HepG2 (cell line): Measurements from ENCODE around the gene GALNTL6. TPM values are rescaled to one million over a fixed set of nuclear protein-coding genes. Genes with fewer than 3 reads are reported as not detected.

Source experiments
- ATAC-seq: fragments of 200-7000 bp; cut with Tn5 transposase; 3 replicates; pipeline ENCODE4 v1.9.1; 2020; ENCODE audit warnings: mild to moderate bottlenecking, moderate library complexity
- BruUV-seq: library from RNA; stranded (reverse); fragments of 400-500 nt; replicated peaks from 2 replicates; lab custom pipeline; 2021; lab: Mats Ljungman, UMichigan
- CTCF ChIA-PET: fragments of 300-600 bp; formaldehyde crosslinking; extraction: SDS; loops from one replicate; lab custom pipeline; 2021; ENCODE audit warnings: low total read pairs, inconsistent platforms, low intra/inter-chr PET ratio; lab: Yijun Ruan, JAX
- POLR2A ChIA-PET: fragments of 350-600 bp; sonication (Branson Sonifier 250); formaldehyde crosslinking; loops from one replicate; lab custom pipeline; 2020; ENCODE audit warnings: antibody characterized with exemption, inconsistent platforms; lab: Yijun Ruan, JAX
- DNase-seq: peaks from one replicate; pipeline ENCODE4 v3.0.0-alpha.2; 2015; ENCODE audit warnings: low spot score
- FAIRE-seq: peaks from 3 replicates; lab custom pipeline; 2011; peaks lifted over from hg19 to GRCh38; lab: Jason Lieb, UNC
- H2AFZ ChIP-seq: one replicate; pipeline ENCODE4 v1.6.1; 2011; ENCODE audit warnings: low read length, inconsistent platforms
- H3K27ac ChIP-seq: fragments of 300-600 bp; 3 replicates; pipeline ENCODE4 v1.8.0; 2011; ENCODE audit warnings: mixed run types, mild to moderate bottlenecking, mixed read lengths, low read length, inconsistent platforms; ENCODE audit not compliant: insufficient read depth; ENCODE audit errors: extremely low read length
- H3K27me3 ChIP-seq, 2 experiments: fragments of 200-600 bp in 1 of 2; 2 replicates in 1 of 2; 3 replicates in 1 of 2; pipeline versions ENCODE4 v1.6.0 to v1.8.0; 2011; ENCODE audit warnings: low read length in 2 of 2, mild to moderate bottlenecking in 2 of 2, moderate library complexity in 2 of 2, inconsistent platforms in 1 of 2; ENCODE audit not compliant: insufficient read depth in 2 of 2, control insufficient read depth in 1 of 2
- H3K36me3 ChIP-seq, 2 experiments: fragments of 200-600 bp in 1 of 2; replicated peaks in 1 of 2; 2 replicates in 1 of 2; 3 replicates in 1 of 2; pipeline versions ENCODE4 v1.5.1 to v1.8.0; 2011; ENCODE audit warnings: low read length in 2 of 2, inconsistent platforms in 1 of 2; ENCODE audit not compliant: insufficient read depth in 2 of 2, control insufficient read depth in 1 of 2
- H3K4me1 ChIP-seq: 2 replicates; pipeline ENCODE4 v1.5.1; 2012; ENCODE audit warnings: low read length, inconsistent platforms; ENCODE audit not compliant: insufficient read depth
- H3K4me2 ChIP-seq: 2 replicates; pipeline ENCODE4 v1.6.0; 2011; ENCODE audit warnings: low read depth, low read length, inconsistent platforms
- H3K4me3 ChIP-seq, 3 experiments: fragments of 200-600 bp in 1 of 3; sonication (generic), shearing (Covaris generic) in 1 of 3; replicated peaks in 1 of 3; 2 replicates each; pipeline ENCODE4 v1.5.1; 2011 to 2016; ENCODE audit warnings: low read length in 3 of 3, inconsistent platforms in 2 of 3, low read depth in 2 of 3, mild to moderate bottlenecking in 2 of 3, control low read depth in 1 of 3, mixed read lengths in 1 of 3; ENCODE audit not compliant: insufficient read depth in 1 of 3
- H3K79me2 ChIP-seq: one replicate; pipeline ENCODE4 v1.6.1; 2011; ENCODE audit warnings: low read length, inconsistent platforms; ENCODE audit not compliant: insufficient read depth
- H3K9ac ChIP-seq: 2 replicates; pipeline ENCODE4 v1.6.0; 2011; ENCODE audit warnings: mild to moderate bottlenecking, low read depth, low read length, inconsistent platforms; ENCODE audit not compliant: insufficient read depth
- H3K9me3 ChIP-seq: 2 replicates; pipeline ENCODE4 v1.5.1; 2012; ENCODE audit warnings: mild to moderate bottlenecking, low read length
- H4K20me1 ChIP-seq: 2 replicates; pipeline ENCODE4 v1.6.0; 2011; ENCODE audit warnings: inconsistent platforms, mild to moderate bottlenecking, low read length, moderate library complexity; ENCODE audit not compliant: insufficient read depth
- BRD4 ChIP-seq: sonication (generic); formaldehyde crosslinking; IDR thresholded peaks from 2 replicates; pipeline ENCODE4 v1.4.0; 2020; ENCODE audit warnings: missing genetic modification reagents
- CCAR2 ChIP-seq: fragments of 200-400 bp; formaldehyde crosslinking; optimal IDR thresholded peaks from 2 replicates; pipeline ENCODE3; 2018; ENCODE audit warnings: low read depth, mild to moderate bottlenecking, low read length, moderate library complexity
- EED ChIP-seq: sonication (generic); formaldehyde crosslinking; IDR thresholded peaks from 2 replicates; pipeline ENCODE4 v1.5.0; 2020; ENCODE audit warnings: mild to moderate bottlenecking, missing genetic modification reagents
- KAT7 ChIP-seq: IDR thresholded peaks from 2 replicates; pipeline ENCODE4 v1.6.1; 2018; ENCODE audit warnings: borderline replicate concordance, missing compliant biosample characterization
- KDM4B ChIP-seq: sonication (generic); formaldehyde crosslinking; IDR thresholded peaks from 2 replicates; pipeline ENCODE4 v1.4.0; 2020; ENCODE audit warnings: missing genetic modification reagents
- MIER2 ChIP-seq: IDR thresholded peaks from 2 replicates; pipeline ENCODE4 v1.6.1; 2016; ENCODE audit warnings: missing biosample characterization, missing genetic modification reagents
- SYNCRIP ChIP-seq: fragments of 200-400 bp; formaldehyde crosslinking; IDR thresholded peaks from 2 replicates; pipeline ENCODE4 v1.6.1; 2018; ENCODE audit warnings: mild to moderate bottlenecking, low read depth, low read length; ENCODE audit not compliant: insufficient read depth
- TMF1 ChIP-seq: sonication (generic); formaldehyde crosslinking; IDR thresholded peaks from 2 replicates; pipeline ENCODE4 v1.8.1; 2022; ENCODE audit warnings: low read depth, missing genetic modification reagents
- ZNF710 ChIP-seq: sonication (generic); formaldehyde crosslinking; IDR thresholded peaks from 2 replicates; pipeline ENCODE4 v1.5.0; 2020; ENCODE audit warnings: mild to moderate bottlenecking, missing genetic modification reagents, borderline replicate concordance
- ZNF788 ChIP-seq: sonication (generic); formaldehyde crosslinking; IDR thresholded peaks from 2 replicates; pipeline ENCODE4 v1.5.0; 2020; ENCODE audit warnings: mild to moderate bottlenecking, missing genetic modification reagents, borderline replicate concordance
- WGBS: methylation state at CpG from one replicate; pipeline ENCODE4 v1.1.6; 2017; ENCODE audit warnings: low lambda C conversion rate; 5-methylcytosine and 5-hydroxymethylcytosine counted together
- in situ Hi-C: cut with HindIII; loops from 2 replicates; pipeline ENCODE4 v1.10.0; 2017; ENCODE audit warnings: low pct_unique_long_range_greater_than_20kb; ENCODE audit not compliant: extremely low pct_ligation_motif_present
- intact Hi-C: fragments of 100-400 bp; cut with micrococcal nuclease; formaldehyde crosslinking; loops from one replicate; pipeline ENCODE4 v1.10.0; 2022; ENCODE audit not compliant: unreplicated experiment
- polyA plus RNA-seq, 8 experiments: library from polyadenylated mRNA; depleted of rRNA in 3 of 8; stranded (reverse) in 7 of 8; unstranded in 1 of 8; fragments of >200 nt; fragmentation: Illumina TruSeq in 4 of 8; extraction: Trizol in 4 of 8; gene quantifications; 2 replicates each; pipeline versions ENCODE4 v1.2.1 to v1.2.3, GENCODE V29; 2011 to 2016; ENCODE audit warnings: low read depth in 4 of 8, missing spikeins in 1 of 8, mixed read lengths in 1 of 8; ENCODE audit not compliant: insufficient read depth in 1 of 8
- total RNA-seq, 5 experiments: library from RNA; depleted of rRNA; stranded (reverse); fragments of >200 nt; fragmentation: Illumina TruSeq; extraction: Trizol; gene quantifications; 2 replicates each; pipeline ENCODE4 v1.2.3, GENCODE V29; 2016; ENCODE audit warnings: low read depth in 1 of 5

GALNTL6 gene
- total and polyA plus RNA-seq, 2 of the 13 experiments (the other 11 are each of a cell fraction or from before 2014, with no cell fraction given), result not detected

DNA sequence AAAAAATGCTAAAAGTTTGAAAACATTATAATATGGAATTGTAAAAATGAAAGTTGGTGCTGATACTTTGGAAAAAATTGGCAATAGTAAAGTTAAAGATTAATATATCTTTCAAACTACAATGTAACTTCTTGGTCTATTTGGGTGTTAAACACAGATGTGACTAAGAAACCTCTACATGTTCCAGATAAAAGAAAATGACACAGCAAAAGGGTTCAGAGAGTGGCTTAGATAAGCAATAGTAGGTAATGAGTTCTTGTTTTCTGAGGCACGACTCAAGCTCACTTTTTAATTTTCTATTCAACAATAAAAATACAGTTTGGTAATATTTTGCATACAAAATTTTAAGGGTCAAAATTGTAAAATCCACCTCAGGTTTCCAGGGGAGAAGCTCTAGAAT lies 292.7 kb downstream of the GALNTL6 start:
- Histone ChIP-seq H2AFZ (no peak overlapping the region), H3K9me3 (no peaks in the 10 kb centered on the region), H3K79me2 (no peaks in the 10 kb centered on the region), H3K4me1 (no peaks in the 10 kb centered on the region), H4K20me1 (no peaks in the 10 kb centered on the region), H3K4me3 (no peak overlapping the region), H3K27me3 (no peaks in the 10 kb centered on the region), H3K4me2 (no peak overlapping the region), H3K27ac (no peak overlapping the region), H3K9ac (no peak overlapping the region), H3K36me3 (no peaks in the 10 kb centered on the region)
- FAIRE-seq, result no peak
- intact Hi-C loops (no loop called here), in situ Hi-C loops (no loop called here)
- POLR2A ChIA-PET, result no interaction called here
- no peak for ATAC-seq
- DNase-seq, result no peak
- WGBS, result 3% methylated on average over 1 of the region's 1 CpG
- no TSS peak for BruUV-seq
- TF ChIP-seq CCAR2 (no peak), KDM4B (CRISPR knock-in tag) (no peak), MIER2 (CRISPR knock-in tag) (no peak), KAT7 (CRISPR knock-in tag) (no peak), ZNF710 (no peak), TMF1 (CRISPR knock-in tag) (no peak), ZNF788 (CRISPR knock-in tag) (no peak), SYNCRIP (no peak), BRD4 (CRISPR knock-in tag) (no peak), EED (no peak)
- CTCF ChIA-PET, result no interaction called here
